Endothelial cell of hepatic sinusoid (primary cell): ENCODE measurements around the gene DHRS4.

ENCODE experiments used
- in situ Hi-C: cut with HindIII; loops from 2 replicates; pipeline ENCODE4 v1.10.0; 2017; ENCODE audit warnings: low sequenced_read_pairs

Gene DHRS4

GRCh38 chr14:23953464-23954278, at the start of gene DHRS4:
Gene DHRS4 (plus strand): TSS chr14:23953770. CDS start chr14:23953789, 19 bp downstream.
- in situ Hi-C loops, result no loop called here

GRCh38 chr14:23910101-23910875, 43.3 kb upstream of the DHRS4 start:
- in situ Hi-C loops, result no loop called here

- in situ Hi-C loops, result no loop called here
These were observed 42.7 kb upstream of the DHRS4 start for GRCh38 chr14:23910876-23911210.

GRCh38 chr14:23915559-23915958, 38.0 kb upstream of the DHRS4 start:
- in situ Hi-C loops, result no loop called here

GRCh38 chr14:23916004-23916403, 37.6 kb upstream of the DHRS4 start:
- in situ Hi-C loops, result no loop called here

- in situ Hi-C loops, result no loop called here
These were observed 37.1 kb upstream of the DHRS4 start for GRCh38 chr14:23916446-23916845.

- in situ Hi-C loops, result no loop called here
These were observed 31.0 kb upstream of the DHRS4 start for GRCh38 chr14:23922545-23922944.

GRCh38 chr14:23925523-23926075, 28.0 kb upstream of the DHRS4 start:
- in situ Hi-C loops, result no loop called here

- in situ Hi-C loops, result no loop called here
These were observed 27.0 kb upstream of the DHRS4 start for GRCh38 chr14:23926543-23926942.

- in situ Hi-C loops, result no loop called here
These were observed 24.4 kb upstream of the DHRS4 start for GRCh38 chr14:23929136-23929535.

GRCh38 chr14:23929822-23930294, 23.7 kb upstream of the DHRS4 start:
- in situ Hi-C loops, result no loop called here

GRCh38 chr14:23930742-23931141, 22.8 kb upstream of the DHRS4 start:
- in situ Hi-C loops, result no loop called here

- in situ Hi-C loops, result no loop called here
These were observed 21.8 kb upstream of the DHRS4 start for GRCh38 chr14:23931721-23932289.

- in situ Hi-C loops, result no loop called here
These were observed 20.9 kb upstream of the DHRS4 start for GRCh38 chr14:23932639-23933038.

- in situ Hi-C loops, result no loop called here
These were observed 20.3 kb upstream of the DHRS4 start for GRCh38 chr14:23933108-23933741.

GRCh38 chr14:23933742-23934128, 19.8 kb upstream of the DHRS4 start:
- in situ Hi-C loops, result no loop called here

GRCh38 chr14:23935158-23935557, 18.4 kb upstream of the DHRS4 start:
- in situ Hi-C loops, result loop anchor here (5.0 kb wide), 1 partner anchor 448 kb away; no protein-coding TSS in a partner anchor

- in situ Hi-C loops, result loop anchor here (5.0 kb wide), 1 partner anchor 449 kb away; no protein-coding TSS in a partner anchor
These were observed 17.3 kb upstream of the DHRS4 start for GRCh38 chr14:23936084-23936829.

GRCh38 chr14:23937203-23937602, 16.4 kb upstream of the DHRS4 start:
- in situ Hi-C loops, result loop anchor here (5.0 kb wide), 1 partner anchor 450 kb away; no protein-coding TSS in a partner anchor

GRCh38 chr14:23938823-23939222, 14.7 kb upstream of the DHRS4 start:
- in situ Hi-C loops, result loop anchor here (5.0 kb wide), 1 partner anchor 452 kb away; no protein-coding TSS in a partner anchor
